ENCODE data around the gene NEUROD2.

NEUROD2 gene

GRCh38 chr17:39618246-39618913 lies 10.7 kb upstream of the NEUROD2 start:
- FAIRE-seq, result no peak

DNA sequence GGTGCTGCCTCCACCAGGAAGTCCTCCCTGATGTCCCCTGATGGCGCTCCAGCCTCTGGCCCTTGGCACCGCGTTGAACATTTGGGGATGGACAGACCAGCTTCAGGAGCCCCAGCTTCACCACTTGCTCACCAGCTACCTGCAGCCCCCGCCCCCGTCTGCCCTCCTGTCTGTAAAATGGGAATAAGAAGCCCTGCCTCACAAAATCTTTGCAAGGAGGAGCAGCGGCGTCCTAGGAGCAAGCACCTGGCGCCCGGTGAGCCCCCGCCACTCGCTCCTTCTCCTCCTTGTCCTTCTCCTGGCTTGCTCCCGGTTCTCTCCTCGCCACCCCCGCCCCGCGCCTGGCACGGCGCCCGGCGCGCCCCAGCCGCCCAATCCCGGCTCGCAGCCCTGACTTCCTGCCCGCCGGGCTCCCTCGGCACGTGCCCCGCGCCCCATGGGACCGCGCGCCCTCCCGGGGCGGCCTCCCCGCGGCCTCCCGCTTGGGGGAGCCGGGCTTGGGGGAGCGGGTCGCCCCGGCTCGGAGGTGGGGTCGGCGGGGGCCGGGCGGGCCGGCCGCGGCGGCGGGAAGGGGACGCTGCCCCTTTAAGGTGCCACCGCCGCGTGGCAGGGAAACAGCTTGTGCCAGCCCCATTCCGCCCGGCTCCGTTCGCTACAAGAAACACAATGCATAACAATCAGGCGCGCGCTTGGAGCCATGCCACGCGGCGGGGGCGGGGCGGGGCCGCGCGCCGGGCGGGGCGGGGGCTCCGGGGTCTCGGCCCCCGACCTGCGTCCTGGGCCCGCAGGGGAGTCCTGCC lies 9.9 kb upstream of the NEUROD2 start:
- no peak for FAIRE-seq

- no peak for FAIRE-seq
Observed at GRCh38 chr17:39617100-39617445, 9.4 kb upstream of the NEUROD2 start.

GRCh38 chr17:39615434-39615833 lies 7.7 kb upstream of the NEUROD2 start:
- no peak for FAIRE-seq

- FAIRE-seq, result no peak
Observed at GRCh38 chr17:39614545-39615157, 6.9 kb upstream of the NEUROD2 start.

GRCh38 chr17:39612935-39613464 lies 5.3 kb upstream of the NEUROD2 start:
- no peak for FAIRE-seq

GRCh38 chr17:39612291-39612894 lies 4.7 kb upstream of the NEUROD2 start:
- no peak for FAIRE-seq

- FAIRE-seq, result no peak
Observed at GRCh38 chr17:39611401-39612112, 3.8 kb upstream of the NEUROD2 start.

GRCh38 chr17:39609416-39610025 lies 1.8 kb upstream of the NEUROD2 start:
- no peak for FAIRE-seq

DNA sequence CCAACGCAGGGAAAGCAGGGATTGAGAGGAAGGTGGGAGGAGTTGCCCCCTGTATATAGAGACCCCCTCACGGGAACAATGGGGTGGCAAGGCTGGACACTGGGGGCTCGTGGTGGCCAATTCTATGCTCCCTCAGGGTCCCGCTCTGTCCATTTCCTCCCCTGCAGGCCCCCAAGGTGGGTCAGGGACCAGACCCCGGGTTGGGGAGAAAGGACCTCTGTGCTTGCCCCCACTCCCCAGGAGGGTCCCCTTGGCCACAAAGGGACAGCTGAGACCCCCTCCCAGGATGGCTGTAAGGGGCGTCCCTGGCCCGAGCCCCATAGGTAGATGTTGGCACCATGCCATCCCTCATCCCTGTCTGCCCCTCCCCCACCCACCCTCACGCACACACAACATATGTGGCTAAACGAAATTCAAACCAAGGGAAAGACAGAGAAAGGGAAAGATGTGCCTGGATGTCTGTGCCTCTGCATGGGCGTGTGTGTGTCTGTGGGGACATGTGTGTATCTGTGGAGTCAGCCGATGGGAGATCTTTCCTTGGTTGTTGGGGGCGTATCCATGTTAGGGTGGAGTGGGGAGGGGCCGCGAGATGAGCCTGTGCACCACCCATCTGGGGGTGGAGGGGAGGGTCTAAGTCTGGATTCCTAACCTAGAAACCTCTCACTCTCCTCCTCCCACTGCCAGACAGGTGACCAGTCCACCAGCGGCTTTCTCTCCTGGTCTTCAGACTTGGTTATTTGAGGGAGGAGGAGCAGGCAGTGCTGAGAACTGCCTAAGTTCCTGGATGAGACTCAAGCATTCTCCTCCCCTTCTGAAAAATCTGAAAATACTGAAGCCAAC lies 642 bp upstream of the NEUROD2 start:
- FAIRE-seq, result no peak

DNA sequence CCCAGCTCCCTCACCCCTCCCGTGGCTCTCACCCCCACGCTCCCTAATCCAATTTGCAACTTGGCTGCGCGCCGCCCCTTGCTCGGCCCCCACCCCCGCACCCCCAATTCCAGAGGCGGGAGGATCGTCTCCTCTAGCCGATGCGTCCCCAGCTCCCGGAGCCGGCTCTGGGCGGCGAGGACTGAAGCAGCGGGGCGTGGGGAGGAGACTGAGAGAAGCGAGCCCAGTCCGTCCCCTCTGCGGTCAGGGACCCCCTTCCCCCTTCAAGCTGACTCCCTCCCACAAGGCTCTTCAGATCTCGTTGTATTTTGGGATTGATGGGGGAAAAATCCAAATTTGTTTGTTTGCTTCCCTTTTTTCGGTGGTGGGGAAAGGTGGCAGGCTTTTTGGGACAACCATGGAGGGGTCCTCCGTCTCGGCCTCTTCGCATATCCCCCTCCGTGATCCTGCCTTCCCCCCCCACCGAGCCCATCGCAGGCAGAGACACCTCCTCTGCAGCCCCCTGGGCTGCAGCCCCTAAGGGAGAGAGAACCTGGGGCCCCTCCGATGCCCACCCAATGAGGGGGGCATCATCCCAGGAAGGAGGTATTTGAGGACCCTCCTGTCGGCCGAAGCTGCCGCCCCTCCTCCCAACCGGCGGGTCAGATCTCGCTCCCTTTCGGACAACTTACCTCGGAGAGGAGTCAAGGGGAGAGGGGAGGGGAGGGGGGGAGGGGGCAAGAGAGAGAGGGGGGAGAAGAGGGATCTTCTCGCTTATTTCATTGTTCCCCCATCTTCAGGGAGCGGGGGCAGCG lies 466 bp downstream of the NEUROD2 start:
- no peak for FAIRE-seq

DNA sequence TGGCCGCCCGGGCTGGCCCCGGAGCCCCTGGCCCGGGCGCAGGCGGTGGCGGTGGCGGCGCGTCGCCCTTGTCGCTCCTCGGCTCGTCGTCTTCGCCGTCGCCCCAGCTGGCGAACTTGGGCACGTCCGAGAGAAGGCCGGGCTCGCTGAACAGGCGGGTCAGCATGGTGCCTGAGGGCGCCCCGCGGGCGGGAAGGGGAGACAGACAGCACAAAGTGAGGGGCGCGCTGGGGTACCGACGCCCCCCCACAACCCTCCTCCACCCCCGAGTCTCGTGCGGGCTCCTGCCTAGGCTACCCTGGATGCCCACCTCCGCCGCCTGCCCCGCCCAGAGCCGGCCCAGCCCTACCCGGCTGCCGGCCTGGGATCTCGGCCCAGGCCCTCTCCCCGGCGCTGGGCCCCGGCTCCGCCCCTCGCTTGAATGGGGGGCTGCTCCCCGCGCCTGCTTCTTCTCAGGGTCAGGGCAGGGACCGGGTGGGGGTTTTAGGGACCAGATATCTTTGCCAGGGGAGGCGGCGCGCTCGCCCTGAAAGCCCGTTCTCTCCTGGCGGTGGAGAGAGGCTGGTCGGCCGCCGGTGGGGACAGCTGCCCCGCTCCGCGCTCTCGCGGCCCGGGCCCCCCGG lies 1.2 kb downstream of the NEUROD2 start:
- no peak for FAIRE-seq

GRCh38 chr17:39605492-39606433 lies 2.0 kb downstream of the NEUROD2 start:
- no peak for FAIRE-seq

DNA sequence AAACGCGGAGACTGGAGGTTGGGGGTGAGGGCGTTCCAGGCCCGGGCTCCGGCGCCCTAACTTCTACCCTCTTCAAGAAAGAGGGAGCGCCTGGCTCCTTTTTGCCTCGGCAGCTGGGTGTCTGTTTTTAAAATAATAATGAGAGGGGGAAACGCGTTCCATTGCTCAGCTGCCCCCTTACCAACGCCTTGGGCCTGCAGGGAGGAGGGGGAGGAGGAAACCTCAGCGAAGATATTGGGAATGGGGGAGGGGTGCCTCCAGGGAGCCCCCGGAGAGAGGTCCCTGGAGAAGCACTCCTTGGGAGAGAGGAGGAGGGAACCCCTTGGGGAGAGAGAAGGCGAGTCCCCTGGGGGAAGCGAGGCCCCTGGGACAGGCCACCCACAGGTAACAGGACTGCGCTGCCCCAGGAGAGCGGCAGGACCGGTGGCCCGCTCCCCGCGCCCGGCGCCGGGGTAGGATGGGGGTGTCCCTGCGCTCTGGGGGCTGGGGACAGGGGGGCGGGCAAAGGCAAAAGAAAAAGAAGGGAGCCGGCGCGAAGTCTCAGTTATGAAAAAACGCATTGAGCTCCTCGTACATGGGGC lies 2.7 kb downstream of the NEUROD2 start:
- no peak for FAIRE-seq

- no peak for FAIRE-seq
Observed at GRCh38 chr17:39603304-39604016, 4.3 kb downstream of the NEUROD2 start.

DNA sequence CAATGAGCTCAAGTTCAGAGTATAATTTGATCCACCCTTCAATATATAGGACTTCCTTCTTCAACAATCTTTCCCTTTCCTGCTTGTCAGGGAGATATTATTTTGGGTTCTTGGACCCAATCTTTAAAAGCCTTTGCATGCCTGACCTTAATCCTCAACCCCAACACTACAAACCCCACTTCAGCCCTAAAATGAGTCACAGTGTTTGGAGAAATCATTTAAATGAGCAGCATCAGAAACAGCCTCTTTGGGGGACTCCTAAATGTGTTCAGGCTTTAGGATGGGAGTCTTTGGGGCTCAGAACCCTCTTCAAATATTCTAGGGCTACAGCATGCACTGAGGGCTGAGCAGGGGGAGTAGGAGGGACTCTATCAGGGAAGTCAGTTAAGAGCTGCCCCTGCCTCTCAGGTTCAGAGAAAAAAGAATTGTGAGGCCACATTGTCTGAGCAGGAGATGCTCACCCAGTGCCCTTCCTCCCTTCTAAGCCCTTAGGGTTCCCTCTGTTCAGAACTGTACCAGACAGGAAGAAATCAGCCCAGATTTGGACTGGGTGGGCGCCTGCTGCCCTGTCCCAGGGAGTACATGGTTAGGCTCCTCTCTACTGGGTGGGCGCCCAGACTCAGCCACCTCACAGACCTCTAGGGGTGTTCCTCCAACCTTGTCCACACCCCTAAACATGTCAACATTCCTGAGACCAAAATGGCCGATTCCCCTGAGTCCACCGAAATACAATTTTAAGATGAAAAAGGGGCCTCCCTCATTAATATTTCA lies 5.0 kb downstream of the NEUROD2 start:
- no peak for FAIRE-seq
